GM23338 (cell line): ENCODE measurements around the gene FAM110C. TPM values are rescaled to one million over a fixed set of nuclear protein-coding genes. Genes with fewer than 3 reads are reported as not detected.

ENCODE experiments used
- ATAC-seq: fragments of 200-7000 bp; cut with Tn5 transposase; 3 replicates; pipeline ENCODE4 v1.9.1; 2020
- DNase-seq: peaks from one replicate; pipeline ENCODE4 v3.0.0-alpha.2; 2015; ENCODE audit warnings: low spot score
- H2AFZ ChIP-seq: fragments of 200-600 bp; sonication (generic); 2 replicates; pipeline ENCODE4 v1.8.0; 2016; ENCODE audit warnings: antibody characterized with exemption, mild to moderate bottlenecking, moderate library complexity
- H3F3A ChIP-seq: fragments of 200-600 bp; sonication (generic); replicated peaks from 2 replicates; pipeline ENCODE4 v1.8.0; 2017; ENCODE audit warnings: antibody characterized with exemption, mixed run types, low read depth
- H3K27ac ChIP-seq: fragments of 200-600 bp; sonication (generic); 2 replicates; pipeline ENCODE4 v1.6.1; 2016; ENCODE audit warnings: low read depth
- H3K27me3 ChIP-seq: fragments of 200-600 bp; sonication (generic); 2 replicates; pipeline ENCODE4 v1.8.0; 2016; ENCODE audit warnings: mild to moderate bottlenecking, mixed run types, moderate library complexity; ENCODE audit not compliant: insufficient read depth
- H3K36me3 ChIP-seq: fragments of 200-600 bp; sonication (generic); 2 replicates; pipeline ENCODE4 v1.8.0; 2016; ENCODE audit warnings: mild to moderate bottlenecking; ENCODE audit not compliant: insufficient read depth
- H3K4me1 ChIP-seq: fragments of 200-600 bp; sonication (generic); 2 replicates; pipeline ENCODE4 v1.8.0; 2016; ENCODE audit warnings: mild to moderate bottlenecking, moderate library complexity; ENCODE audit not compliant: insufficient read depth
- H3K4me2 ChIP-seq: fragments of 200-600 bp; sonication (generic); 2 replicates; pipeline ENCODE4 v1.7.1; 2017; ENCODE audit warnings: mixed run types
- H3K4me3 ChIP-seq: fragments of 200-600 bp; sonication (generic); 2 replicates; pipeline ENCODE4 v1.6.1; 2016; ENCODE audit warnings: mixed run types
- H3K79me2 ChIP-seq: fragments of 200-600 bp; sonication (generic); replicated peaks from 2 replicates; pipeline ENCODE4 v1.8.0; 2017; ENCODE audit warnings: mild to moderate bottlenecking; ENCODE audit not compliant: insufficient read depth
- H3K9me2 ChIP-seq: fragments of 200-600 bp; sonication (generic); 2 replicates; pipeline ENCODE4 v1.8.0; 2017; ENCODE audit not compliant: insufficient read depth
- H4K20me1 ChIP-seq: fragments of 200-600 bp; sonication (generic); replicated peaks from 2 replicates; pipeline ENCODE4 v1.8.0; 2017; ENCODE audit warnings: mild to moderate bottlenecking; ENCODE audit not compliant: insufficient read depth
- H3K27ac Mint-ChIP-seq: 2 replicates; pipeline ENCODE4 v1.8.0; 2020; ENCODE audit warnings: inconsistent platforms, mild to moderate bottlenecking, moderate library complexity, mixed read lengths
- H3K27me3 Mint-ChIP-seq: 3 replicates; pipeline ENCODE4 v1.8.0; 2022; ENCODE audit warnings: low read depth, mild to moderate bottlenecking, moderate library complexity, mixed read lengths, inconsistent platforms; ENCODE audit not compliant: insufficient read depth, poor library complexity
- H3K36me3 Mint-ChIP-seq: 3 replicates; pipeline ENCODE4 v1.8.0; 2021; ENCODE audit warnings: low read depth, mild to moderate bottlenecking, inconsistent platforms, moderate library complexity, mixed read lengths
- H3K4me1 Mint-ChIP-seq: 3 replicates; pipeline ENCODE4 v1.8.0; 2020; ENCODE audit warnings: mild to moderate bottlenecking, inconsistent platforms, mixed read lengths
- H3K4me3 Mint-ChIP-seq: 3 replicates; pipeline ENCODE4 v1.8.0; 2021; ENCODE audit warnings: moderate library complexity, mild to moderate bottlenecking, inconsistent platforms, mixed read lengths
- H3K9me3 Mint-ChIP-seq: 3 replicates; pipeline ENCODE4 v1.8.0; 2020; ENCODE audit warnings: moderate library complexity, mild to moderate bottlenecking, inconsistent platforms, mixed read lengths
- EZH2 ChIP-seq: fragments of 200-600 bp; sonication (generic); IDR thresholded peaks from one replicate; pipeline ENCODE4 v1.8.0; 2017; ENCODE audit warnings: antibody characterized with exemption, mild to moderate bottlenecking, low read depth; ENCODE audit not compliant: unreplicated experiment
- EZH2phosphoT487 ChIP-seq: fragments of 200-600 bp; sonication (generic); IDR thresholded peaks from one replicate; pipeline ENCODE4 v1.8.1; 2018; ENCODE audit warnings: antibody characterized with exemption; ENCODE audit not compliant: unreplicated experiment
- NANOG ChIP-seq: IDR thresholded peaks from 2 replicates; pipeline ENCODE4 v1.6.1; 2016; ENCODE audit warnings: antibody characterized with exemption, borderline replicate concordance
- ZNF331 ChIP-seq: fragments of 250-450 bp; sonication (Bioruptor Pico); IDR thresholded peaks from 2 replicates; pipeline ENCODE4 v1.5.0; 2020; ENCODE audit warnings: low read depth, mild to moderate bottlenecking, moderate library complexity
- polyA plus RNA-seq: library from polyadenylated mRNA; unstranded; fragments of >200 nt; fragmentation: Nextera tagmentation; extraction: Ambion mirVana; gene quantifications from 2 replicates; pipeline ENCODE4 v1.2.1, GENCODE V29; 2016
- total RNA-seq: library from RNA; depleted of rRNA; stranded (reverse); fragments of >200 nt; shearing (Covaris generic); gene quantifications from 2 replicates; pipeline ENCODE4 v1.2.3, GENCODE V29; 2014
- TF ChIP-seq, protein P1 (sequence below): IDR thresholded peaks from one replicate; pipeline ENCODE4 v1.6.1; 2018; ENCODE audit warnings: antibody characterized with exemption; ENCODE audit not compliant: unreplicated experiment
- TF ChIP-seq, protein P2 (sequence below): IDR thresholded peaks from 2 replicates; pipeline ENCODE4 v1.6.1; 2016; ENCODE audit warnings: antibody characterized with exemption
- TF ChIP-seq, protein P3 (sequence below), 2 experiments: fragments of 200-600 bp in 1 of 2; sonication (generic) in 1 of 2; conservative IDR thresholded peaks; 2 replicates each; pipeline versions ENCODE4 v1.5.1 to v1.6.1; 2016 to 2017; ENCODE audit warnings: antibody characterized with exemption in 2 of 2, low read depth in 2 of 2, mild to moderate bottlenecking in 2 of 2, moderate library complexity in 1 of 2
- TF ChIP-seq, protein P4 (sequence below): fragments of 250-450 bp; sonication (Bioruptor Pico); IDR thresholded peaks from 2 replicates; pipeline ENCODE4 v1.5.0; 2020; ENCODE audit warnings: mild to moderate bottlenecking, moderate library complexity

Gene FAM110C
- total and polyA plus RNA-seq, 2 experiments from 2014 or later, result 7.9 to 20.9 TPM

GRCh38 chr2:47737-48136, 1.4 kb upstream of the FAM110C start (continued):
- TF ChIP-seq, protein P1, sequence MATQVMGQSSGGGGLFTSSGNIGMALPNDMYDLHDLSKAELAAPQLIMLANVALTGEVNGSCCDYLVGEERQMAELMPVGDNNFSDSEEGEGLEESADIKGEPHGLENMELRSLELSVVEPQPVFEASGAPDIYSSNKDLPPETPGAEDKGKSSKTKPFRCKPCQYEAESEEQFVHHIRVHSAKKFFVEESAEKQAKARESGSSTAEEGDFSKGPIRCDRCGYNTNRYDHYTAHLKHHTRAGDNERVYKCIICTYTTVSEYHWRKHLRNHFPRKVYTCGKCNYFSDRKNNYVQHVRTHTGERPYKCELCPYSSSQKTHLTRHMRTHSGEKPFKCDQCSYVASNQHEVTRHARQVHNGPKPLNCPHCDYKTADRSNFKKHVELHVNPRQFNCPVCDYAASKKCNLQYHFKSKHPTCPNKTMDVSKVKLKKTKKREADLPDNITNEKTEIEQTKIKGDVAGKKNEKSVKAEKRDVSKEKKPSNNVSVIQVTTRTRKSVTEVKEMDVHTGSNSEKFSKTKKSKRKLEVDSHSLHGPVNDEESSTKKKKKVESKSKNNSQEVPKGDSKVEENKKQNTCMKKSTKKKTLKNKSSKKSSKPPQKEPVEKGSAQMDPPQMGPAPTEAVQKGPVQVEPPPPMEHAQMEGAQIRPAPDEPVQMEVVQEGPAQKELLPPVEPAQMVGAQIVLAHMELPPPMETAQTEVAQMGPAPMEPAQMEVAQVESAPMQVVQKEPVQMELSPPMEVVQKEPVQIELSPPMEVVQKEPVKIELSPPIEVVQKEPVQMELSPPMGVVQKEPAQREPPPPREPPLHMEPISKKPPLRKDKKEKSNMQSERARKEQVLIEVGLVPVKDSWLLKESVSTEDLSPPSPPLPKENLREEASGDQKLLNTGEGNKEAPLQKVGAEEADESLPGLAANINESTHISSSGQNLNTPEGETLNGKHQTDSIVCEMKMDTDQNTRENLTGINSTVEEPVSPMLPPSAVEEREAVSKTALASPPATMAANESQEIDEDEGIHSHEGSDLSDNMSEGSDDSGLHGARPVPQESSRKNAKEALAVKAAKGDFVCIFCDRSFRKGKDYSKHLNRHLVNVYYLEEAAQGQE, result no peak
- TF ChIP-seq, protein P2, sequence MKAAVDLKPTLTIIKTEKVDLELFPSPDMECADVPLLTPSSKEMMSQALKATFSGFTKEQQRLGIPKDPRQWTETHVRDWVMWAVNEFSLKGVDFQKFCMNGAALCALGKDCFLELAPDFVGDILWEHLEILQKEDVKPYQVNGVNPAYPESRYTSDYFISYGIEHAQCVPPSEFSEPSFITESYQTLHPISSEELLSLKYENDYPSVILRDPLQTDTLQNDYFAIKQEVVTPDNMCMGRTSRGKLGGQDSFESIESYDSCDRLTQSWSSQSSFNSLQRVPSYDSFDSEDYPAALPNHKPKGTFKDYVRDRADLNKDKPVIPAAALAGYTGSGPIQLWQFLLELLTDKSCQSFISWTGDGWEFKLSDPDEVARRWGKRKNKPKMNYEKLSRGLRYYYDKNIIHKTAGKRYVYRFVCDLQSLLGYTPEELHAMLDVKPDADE, result no peak
- TF ChIP-seq NANOG, result no peak
- TF ChIP-seq EZH2phosphoT487, result no peak

DNA sequence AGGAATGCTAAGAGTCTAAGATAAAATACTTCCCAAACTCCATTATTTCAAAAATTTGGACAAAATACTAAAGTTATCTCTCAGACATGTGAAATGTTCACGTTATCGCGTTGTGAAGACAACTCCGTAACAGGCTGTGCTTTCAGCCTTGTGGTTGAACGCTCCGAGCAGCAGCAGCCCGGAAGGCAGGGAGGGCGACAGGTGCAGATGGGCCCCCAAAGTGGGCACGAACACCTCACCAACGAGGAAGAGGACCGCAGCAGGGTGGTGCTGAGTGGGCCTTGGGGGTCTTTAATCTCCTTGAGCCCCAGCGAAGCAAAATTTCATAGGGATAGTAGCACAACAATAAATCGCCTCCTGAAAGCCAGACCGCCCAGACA, 1.0 kb upstream of the FAM110C start:
- Mint-ChIP-seq H3K4me1 (peaks cover 36% of the 10 kb centered on the region), H3K27me3 (peaks cover 25% of the 10 kb centered on the region), H3K27ac (no peak overlapping the region), H3K36me3 (peaks cover 18% of the 10 kb centered on the region), H3K4me3 (peak overlapping the region; percentile 84), H3K9me3 (no peaks in the 10 kb centered on the region)
- Histone ChIP-seq H3K79me2 (peaks cover 25% of the 10 kb centered on the region), H3K4me2 (peak overlapping the region; percentile 86), H3F3A (peaks cover 7% of the 10 kb centered on the region), H3K4me1 (peaks cover 32% of the 10 kb centered on the region), H3K27ac (peak overlapping the region; percentile 74), H4K20me1 (peaks cover 10% of the 10 kb centered on the region), H2AFZ (peak overlapping the region; percentile 85), H3K9me2 (no peaks in the 10 kb centered on the region), H3K27me3 (peaks cover 28% of the 10 kb centered on the region), H3K4me3 (peak overlapping the region; percentile 68), H3K36me3 (no peaks in the 10 kb centered on the region)
- no peak for DNase-seq
- ATAC-seq, result 0 out of 3 replicates have a peak, but pooled peaks have one; percentile 1
- TF ChIP-seq, protein P1, result no peak
- TF ChIP-seq ZNF331, result no peak
- TF ChIP-seq, protein P3, sequence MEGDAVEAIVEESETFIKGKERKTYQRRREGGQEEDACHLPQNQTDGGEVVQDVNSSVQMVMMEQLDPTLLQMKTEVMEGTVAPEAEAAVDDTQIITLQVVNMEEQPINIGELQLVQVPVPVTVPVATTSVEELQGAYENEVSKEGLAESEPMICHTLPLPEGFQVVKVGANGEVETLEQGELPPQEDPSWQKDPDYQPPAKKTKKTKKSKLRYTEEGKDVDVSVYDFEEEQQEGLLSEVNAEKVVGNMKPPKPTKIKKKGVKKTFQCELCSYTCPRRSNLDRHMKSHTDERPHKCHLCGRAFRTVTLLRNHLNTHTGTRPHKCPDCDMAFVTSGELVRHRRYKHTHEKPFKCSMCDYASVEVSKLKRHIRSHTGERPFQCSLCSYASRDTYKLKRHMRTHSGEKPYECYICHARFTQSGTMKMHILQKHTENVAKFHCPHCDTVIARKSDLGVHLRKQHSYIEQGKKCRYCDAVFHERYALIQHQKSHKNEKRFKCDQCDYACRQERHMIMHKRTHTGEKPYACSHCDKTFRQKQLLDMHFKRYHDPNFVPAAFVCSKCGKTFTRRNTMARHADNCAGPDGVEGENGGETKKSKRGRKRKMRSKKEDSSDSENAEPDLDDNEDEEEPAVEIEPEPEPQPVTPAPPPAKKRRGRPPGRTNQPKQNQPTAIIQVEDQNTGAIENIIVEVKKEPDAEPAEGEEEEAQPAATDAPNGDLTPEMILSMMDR (conservative IDR thresholded peaks at IDR 0.05; ENCODE audit: low read depth in 2 of 2), result no peak
- TF ChIP-seq, protein P4, sequence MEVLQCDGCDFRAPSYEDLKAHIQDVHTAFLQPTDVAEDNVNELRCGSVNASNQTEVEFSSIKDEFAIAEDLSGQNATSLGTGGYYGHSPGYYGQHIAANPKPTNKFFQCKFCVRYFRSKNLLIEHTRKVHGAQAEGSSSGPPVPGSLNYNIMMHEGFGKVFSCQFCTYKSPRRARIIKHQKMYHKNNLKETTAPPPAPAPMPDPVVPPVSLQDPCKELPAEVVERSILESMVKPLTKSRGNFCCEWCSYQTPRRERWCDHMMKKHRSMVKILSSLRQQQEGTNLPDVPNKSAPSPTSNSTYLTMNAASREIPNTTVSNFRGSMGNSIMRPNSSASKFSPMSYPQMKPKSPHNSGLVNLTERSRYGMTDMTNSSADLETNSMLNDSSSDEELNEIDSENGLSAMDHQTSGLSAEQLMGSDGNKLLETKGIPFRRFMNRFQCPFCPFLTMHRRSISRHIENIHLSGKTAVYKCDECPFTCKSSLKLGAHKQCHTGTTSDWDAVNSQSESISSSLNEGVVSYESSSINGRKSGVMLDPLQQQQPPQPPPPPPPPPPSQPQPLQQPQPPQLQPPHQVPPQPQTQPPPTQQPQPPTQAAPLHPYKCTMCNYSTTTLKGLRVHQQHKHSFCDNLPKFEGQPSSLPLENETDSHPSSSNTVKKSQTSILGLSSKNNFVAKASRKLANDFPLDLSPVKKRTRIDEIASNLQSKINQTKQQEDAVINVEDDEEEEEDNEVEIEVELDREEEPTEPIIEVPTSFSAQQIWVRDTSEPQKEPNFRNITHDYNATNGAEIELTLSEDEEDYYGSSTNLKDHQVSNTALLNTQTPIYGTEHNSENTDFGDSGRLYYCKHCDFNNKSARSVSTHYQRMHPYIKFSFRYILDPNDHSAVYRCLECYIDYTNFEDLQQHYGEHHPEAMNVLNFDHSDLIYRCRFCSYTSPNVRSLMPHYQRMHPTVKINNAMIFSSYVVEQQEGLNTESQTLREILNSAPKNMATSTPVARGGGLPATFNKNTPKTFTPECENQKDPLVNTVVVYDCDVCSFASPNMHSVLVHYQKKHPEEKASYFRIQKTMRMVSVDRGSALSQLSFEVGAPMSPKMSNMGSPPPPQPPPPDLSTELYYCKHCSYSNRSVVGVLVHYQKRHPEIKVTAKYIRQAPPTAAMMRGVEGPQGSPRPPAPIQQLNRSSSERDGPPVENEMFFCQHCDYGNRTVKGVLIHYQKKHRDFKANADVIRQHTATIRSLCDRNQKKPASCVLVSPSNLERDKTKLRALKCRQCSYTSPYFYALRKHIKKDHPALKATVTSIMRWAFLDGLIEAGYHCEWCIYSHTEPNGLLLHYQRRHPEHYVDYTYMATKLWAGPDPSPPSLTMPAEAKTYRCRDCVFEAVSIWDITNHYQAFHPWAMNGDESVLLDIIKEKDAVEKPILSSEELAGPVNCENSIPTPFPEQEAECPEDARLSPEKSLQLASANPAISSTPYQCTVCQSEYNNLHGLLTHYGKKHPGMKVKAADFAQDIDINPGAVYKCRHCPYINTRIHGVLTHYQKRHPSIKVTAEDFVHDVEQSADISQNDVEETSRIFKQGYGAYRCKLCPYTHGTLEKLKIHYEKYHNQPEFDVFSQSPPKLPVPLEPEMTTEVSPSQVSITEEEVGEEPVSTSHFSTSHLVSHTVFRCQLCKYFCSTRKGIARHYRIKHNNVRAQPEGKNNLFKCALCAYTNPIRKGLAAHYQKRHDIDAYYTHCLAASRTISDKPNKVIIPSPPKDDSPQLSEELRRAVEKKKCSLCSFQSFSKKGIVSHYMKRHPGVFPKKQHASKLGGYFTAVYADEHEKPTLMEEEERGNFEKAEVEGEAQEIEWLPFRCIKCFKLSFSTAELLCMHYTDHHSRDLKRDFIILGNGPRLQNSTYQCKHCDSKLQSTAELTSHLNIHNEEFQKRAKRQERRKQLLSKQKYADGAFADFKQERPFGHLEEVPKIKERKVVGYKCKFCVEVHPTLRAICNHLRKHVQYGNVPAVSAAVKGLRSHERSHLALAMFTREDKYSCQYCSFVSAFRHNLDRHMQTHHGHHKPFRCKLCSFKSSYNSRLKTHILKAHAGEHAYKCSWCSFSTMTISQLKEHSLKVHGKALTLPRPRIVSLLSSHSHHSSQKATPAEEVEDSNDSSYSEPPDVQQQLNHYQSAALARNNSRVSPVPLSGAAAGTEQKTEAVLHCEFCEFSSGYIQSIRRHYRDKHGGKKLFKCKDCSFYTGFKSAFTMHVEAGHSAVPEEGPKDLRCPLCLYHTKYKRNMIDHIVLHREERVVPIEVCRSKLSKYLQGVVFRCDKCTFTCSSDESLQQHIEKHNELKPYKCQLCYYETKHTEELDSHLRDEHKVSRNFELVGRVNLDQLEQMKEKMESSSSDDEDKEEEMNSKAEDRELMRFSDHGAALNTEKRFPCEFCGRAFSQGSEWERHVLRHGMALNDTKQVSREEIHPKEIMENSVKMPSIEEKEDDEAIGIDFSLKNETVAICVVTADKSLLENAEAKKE (CRISPR knock-in tag), result no peak
- no peak for TF ChIP-seq EZH2
- TF ChIP-seq NANOG, result no peak
